IMR-90 (cell line): ENCODE data around the gene IFNA13. TPM values are rescaled to one million over a fixed set of nuclear protein-coding genes. Genes with fewer than 3 reads are reported as not detected.

Experiments
- ATAC-seq: fragments of 200-7000 bp; cut with Tn5 transposase; 2 replicates; pipeline ENCODE4 v1.9.1; 2020; ENCODE audit warnings: low read depth, mild to moderate bottlenecking, moderate library complexity
- BruUV-seq: library from RNA; stranded (reverse); fragments of 400-500 nt; replicated peaks from 2 replicates; lab custom pipeline; 2021; lab: Mats Ljungman, UMichigan
- CTCF ChIA-PET: fragments of 300-600 bp; formaldehyde crosslinking; extraction: SDS; loops from one replicate; lab custom pipeline; 2021; ENCODE audit warnings: antibody characterized with exemption; lab: Yijun Ruan, JAX
- POLR2A ChIA-PET: fragments of 300-600 bp; sonication (Branson Sonifier 250); formaldehyde crosslinking; loops from one replicate; lab custom pipeline; 2022; ENCODE audit warnings: antibody characterized with exemption; ENCODE audit not compliant: unreplicated experiment; lab: Charles Lee
- DNase-seq: peaks from one replicate; pipeline ENCODE4 v3.0.0; 2013
- H2AFZ ChIP-seq: replicated peaks from 2 replicates; pipeline ENCODE3; 2013; ENCODE audit warnings: low read length, mild to moderate bottlenecking; ENCODE audit not compliant: poor library complexity
- H2AK5ac ChIP-seq: 2 replicates; pipeline ENCODE4 v1.6.1; 2013; ENCODE audit warnings: low read depth, low read length, inconsistent platforms
- H2AK9ac ChIP-seq: replicated peaks from 2 replicates; pipeline ENCODE3; 2013; ENCODE audit warnings: mild to moderate bottlenecking, low read depth, low read length, moderate library complexity; ENCODE audit not compliant: poor library complexity
- H2BK120ac ChIP-seq: 2 replicates; pipeline ENCODE4 v1.6.1; 2013; ENCODE audit warnings: low read depth, low read length, inconsistent platforms
- H2BK15ac ChIP-seq: 3 replicates; pipeline ENCODE4 v1.6.1; 2013; ENCODE audit warnings: low read depth, low read length, inconsistent platforms
- H2BK20ac ChIP-seq: 2 replicates; pipeline ENCODE4 v1.6.1; 2013; ENCODE audit warnings: low read depth, mild to moderate bottlenecking, inconsistent platforms, low read length, moderate library complexity
- H2BK5ac ChIP-seq: 2 replicates; pipeline ENCODE4 v1.6.1; 2013; ENCODE audit warnings: mild to moderate bottlenecking, low read depth, low read length, inconsistent platforms; ENCODE audit not compliant: poor library complexity, severe bottlenecking
- H3K14ac ChIP-seq: replicated peaks from 2 replicates; pipeline ENCODE4 v1.6.1; 2013; ENCODE audit warnings: low read depth, low read length, inconsistent platforms
- H3K18ac ChIP-seq: 2 replicates; pipeline ENCODE4 v1.6.1; 2013; ENCODE audit warnings: low read depth, low read length, control low read depth
- H3K23ac ChIP-seq: 2 replicates; pipeline ENCODE4 v1.6.1; 2013; ENCODE audit warnings: low read depth, low read length, inconsistent platforms
- H3K27ac ChIP-seq: 2 replicates; pipeline ENCODE4 v1.5.1; 2013; ENCODE audit warnings: mild to moderate bottlenecking, control low read depth, low read length; ENCODE audit not compliant: insufficient read depth
- H3K27me3 ChIP-seq: 2 replicates; pipeline ENCODE4 v1.6.1; 2013; ENCODE audit warnings: low read length; ENCODE audit not compliant: control insufficient read depth, insufficient read depth
- H3K36me3 ChIP-seq: 2 replicates; pipeline ENCODE4 v1.6.1; 2013; ENCODE audit warnings: low read length, mixed read lengths; ENCODE audit not compliant: control insufficient read depth, insufficient read depth
- H3K4ac ChIP-seq: 2 replicates; pipeline ENCODE4 v1.6.1; 2013; ENCODE audit warnings: low read depth, low read length, inconsistent platforms
- H3K4me1 ChIP-seq: 2 replicates; pipeline ENCODE4 v1.6.1; 2013; ENCODE audit warnings: low read length, mixed read lengths; ENCODE audit not compliant: control insufficient read depth, insufficient read depth
- H3K4me2 ChIP-seq: 2 replicates; pipeline ENCODE4 v1.6.1; 2013; ENCODE audit warnings: low read depth, mild to moderate bottlenecking, control low read depth, low read length, moderate library complexity
- H3K4me3 ChIP-seq: 2 replicates; pipeline ENCODE4 v1.5.1; 2013; ENCODE audit warnings: low read depth, mild to moderate bottlenecking, control low read depth, low read length, moderate library complexity; ENCODE audit not compliant: insufficient read depth
- H3K56ac ChIP-seq: 2 replicates; pipeline ENCODE4 v1.6.1; 2013; ENCODE audit warnings: low read length, inconsistent platforms; ENCODE audit not compliant: insufficient read depth; ENCODE audit errors: extremely low read depth
- H3K79me1 ChIP-seq, 2 experiments: 2 replicates each; pipeline ENCODE4 v1.6.1; 2013; ENCODE audit warnings: low read length in 2 of 2, inconsistent platforms in 1 of 2, low read depth in 1 of 2
- H3K9ac ChIP-seq: 2 replicates; pipeline ENCODE4 v1.6.1; 2013; ENCODE audit warnings: low read depth, low read length, control low read depth
- H3K9me1 ChIP-seq: 2 replicates; pipeline ENCODE4 v1.6.1; 2013; ENCODE audit warnings: low read length, inconsistent platforms; ENCODE audit not compliant: insufficient read depth
- H3K9me3 ChIP-seq: 2 replicates; pipeline ENCODE4 v1.6.1; 2013; ENCODE audit warnings: low read length; ENCODE audit not compliant: control insufficient read depth, insufficient read depth
- H4K20me1 ChIP-seq: 2 replicates; pipeline ENCODE4 v1.6.1; 2013; ENCODE audit warnings: low read length, inconsistent platforms; ENCODE audit not compliant: insufficient read depth
- H4K5ac ChIP-seq: 2 replicates; pipeline ENCODE4 v1.6.1; 2013; ENCODE audit warnings: mild to moderate bottlenecking, low read depth, low read length, control low read depth
- H4K8ac ChIP-seq, 2 experiments: 2 replicates each; pipeline ENCODE4 v1.6.1; 2013; ENCODE audit warnings: low read depth in 2 of 2, low read length in 2 of 2, control low read depth in 1 of 2, inconsistent platforms in 1 of 2
- H4K91ac ChIP-seq: 2 replicates; pipeline ENCODE4 v1.6.1; 2013; ENCODE audit warnings: low read depth, low read length, inconsistent platforms; ENCODE audit not compliant: insufficient read depth
- BHLHE40 ChIP-seq: fragments of 150-350 bp; IDR thresholded peaks from 2 replicates; pipeline ENCODE4 v1.6.1; 2016; ENCODE audit warnings: mild to moderate bottlenecking, low read depth, low read length
- CEBPB ChIP-seq: IDR thresholded peaks from 2 replicates; pipeline ENCODE4 v1.6.1; 2012; ENCODE audit warnings: low read depth, low read length, improper control_type of control experiment
- CHD1 ChIP-seq: IDR thresholded peaks from 2 replicates; pipeline ENCODE4 v1.6.1; 2012; ENCODE audit warnings: low read depth, low read length, improper control_type of control experiment
- ELK1 ChIP-seq: fragments of 150-350 bp; IDR thresholded peaks from 2 replicates; pipeline ENCODE4 v1.6.1; 2016; ENCODE audit warnings: low read depth, mild to moderate bottlenecking, low read length, moderate library complexity, borderline replicate concordance
- FOS ChIP-seq: fragments of 150-350 bp; IDR thresholded peaks from 2 replicates; pipeline ENCODE4 v1.6.1; 2016; ENCODE audit warnings: low read depth, low read length
- MAFK ChIP-seq: IDR thresholded peaks from 2 replicates; pipeline ENCODE4 v1.6.1; 2012; ENCODE audit warnings: low read depth, low read length, improper control_type of control experiment
- MAZ ChIP-seq: IDR thresholded peaks from 2 replicates; pipeline ENCODE4 v1.6.1; 2012; ENCODE audit warnings: low read depth, mild to moderate bottlenecking, low read length, improper control_type of control experiment, moderate library complexity, borderline replicate concordance
- MXI1 ChIP-seq: IDR thresholded peaks from 2 replicates; pipeline ENCODE4 v1.6.1; 2012; ENCODE audit warnings: low read depth, mild to moderate bottlenecking, low read length, moderate library complexity, borderline replicate concordance
- NFE2L2 ChIP-seq: fragments of 150-350 bp; IDR thresholded peaks from 2 replicates; pipeline ENCODE4 v1.6.1; 2016; ENCODE audit warnings: low read depth, mild to moderate bottlenecking, low read length
- POLR2A ChIP-seq: IDR thresholded peaks from 2 replicates; pipeline ENCODE4 v1.6.1; 2012; ENCODE audit warnings: mild to moderate bottlenecking, low read depth, low read length
- RAD21 ChIP-seq: IDR thresholded peaks from 2 replicates; pipeline ENCODE4 v1.6.1; 2012; ENCODE audit warnings: low read length, improper control_type of control experiment
- RCOR1 ChIP-seq: IDR thresholded peaks from 2 replicates; pipeline ENCODE4 v1.6.1; 2012; ENCODE audit warnings: mild to moderate bottlenecking, low read length, improper control_type of control experiment; ENCODE audit not compliant: insufficient replicate concordance
- RFX5 ChIP-seq: IDR thresholded peaks from 2 replicates; pipeline ENCODE4 v1.8.0; 2012; ENCODE audit warnings: low read depth, mild to moderate bottlenecking, low read length, moderate library complexity
- SMC3 ChIP-seq: fragments of 150-350 bp; IDR thresholded peaks from 2 replicates; pipeline ENCODE4 v1.6.1; 2016; ENCODE audit warnings: low read depth, mild to moderate bottlenecking, antibody characterized with exemption, low read length, moderate library complexity
- WGBS, 2 experiments: methylation state at CpG; one replicate each; pipeline versions ENCODE4 v1.1.5 to v1.1.7; 2013; ENCODE audit warnings: missing lambda C conversion rate in 2 of 2; ENCODE audit not compliant: insufficient read length in 1 of 2; ENCODE audit errors: extremely low coverage in 2 of 2; 5-methylcytosine and 5-hydroxymethylcytosine counted together
- dilution Hi-C: fragments of 300-500 bp; cut with HindIII; formaldehyde crosslinking; loops from one replicate; pipeline ENCODE4 v1.14.3; 2018; ENCODE audit warnings: low sequenced_read_pairs; ENCODE audit not compliant: unreplicated experiment
- in situ Hi-C: fragments of 300-500 bp; cut with MboI; formaldehyde crosslinking; loops from 3 replicates; pipeline ENCODE4 v1.14.3; 2019; ENCODE audit warnings: low sequenced_read_pairs, inconsistent platforms, mixed read lengths
- intact Hi-C: fragments of 100-400 bp; cut with micrococcal nuclease; formaldehyde crosslinking; loops from 2 replicates; pipeline ENCODE4 v1.10.0; 2022
- polyA plus RNA-seq, 3 experiments: library from polyadenylated mRNA; depleted of rRNA; stranded (reverse); fragments of >200 nt; gene quantifications; 2 replicates each; pipeline ENCODE4 v1.2.3, GENCODE V29; 2012; ENCODE audit warnings: low replicate concordance in 1 of 3
- total RNA-seq: library from RNA; depleted of rRNA; stranded (reverse); fragments of >200 nt; gene quantifications from 2 replicates; pipeline ENCODE4 v1.2.3, GENCODE V29; 2012
- TF ChIP-seq, protein P1 (sequence below): conservative IDR thresholded peaks from 2 replicates; pipeline ENCODE4 v1.5.1; 2012; ENCODE audit warnings: mild to moderate bottlenecking, low read depth, low read length, improper control_type of control experiment

Gene IFNA13
- total and polyA plus RNA-seq, 2 of the 4 experiments (the other 2 are of a cell fraction) = not detected

- no peak overlapping the region for H4K91ac ChIP-seq
- H4K8ac ChIP-seq = no peak overlapping the region
- H3K9me1 ChIP-seq = no peaks in the 10 kb centered on the region
- no peaks in the 10 kb centered on the region for H4K20me1 ChIP-seq
- H2BK5ac ChIP-seq = no peak overlapping the region
- dilution Hi-C loops = no loop called here
- H3K4ac ChIP-seq = no peak overlapping the region
- ATAC-seq (no peak), DNase-seq (no peak)
- H2BK20ac ChIP-seq = no peak overlapping the region
- H3K4me2 ChIP-seq = no peak overlapping the region
- H3K9ac ChIP-seq = no peak overlapping the region
- intact Hi-C loops = loop anchor here (5.0 kb wide), 1 partner anchor 34 kb away; no protein-coding TSS in a partner anchor
- no peaks in the 10 kb centered on the region for H3K36me3 ChIP-seq
- H3K56ac ChIP-seq = no peak overlapping the region
- H2AK9ac ChIP-seq = no peak overlapping the region
- no peak overlapping the region for H3K27ac ChIP-seq
- no peak overlapping the region for H3K23ac ChIP-seq
- H3K79me1 ChIP-seq = no peaks in the 10 kb centered on the region
- H2AFZ ChIP-seq = no peak overlapping the region
- H3K18ac ChIP-seq = no peak overlapping the region
- H3K4me3 ChIP-seq = no peak overlapping the region
- peaks cover 31% of the 10 kb centered on the region for H3K27me3 ChIP-seq
- H3K9me3 ChIP-seq = no peaks in the 10 kb centered on the region
- ChIA-PET CTCF (interaction anchor here (2.4 kb wide), 1 partner anchor 14 kb away, joined by 6 read pairs; no protein-coding TSS in a partner anchor), POLR2A (no interaction called here)
- H2BK15ac ChIP-seq = no peak overlapping the region
- WGBS, 2 experiments = 0% methylated on average over 1 of the region's 5 CpGs; no CpG with 5 or more reads in 1 of the 2 experiments
- H2AK5ac ChIP-seq = no peak overlapping the region
- no peak overlapping the region for H2BK120ac ChIP-seq
- BruUV-seq = no TSS peak
- no peak overlapping the region for H4K5ac ChIP-seq
- no peaks in the 10 kb centered on the region for H3K4me1 ChIP-seq
- H3K14ac ChIP-seq = no peak overlapping the region
- in situ Hi-C loops = no loop called here
- no peak for TF ChIP-seq MAZ
- TF ChIP-seq RFX5 = no peak
- TF ChIP-seq FOS = no peak
- no peak for TF ChIP-seq MXI1
- no peak for TF ChIP-seq NFE2L2
- no peak for TF ChIP-seq SMC3
- no peak for TF ChIP-seq BHLHE40
- no peak for TF ChIP-seq MAFK
- no peak for TF ChIP-seq CEBPB
- no peak for TF ChIP-seq RAD21
- TF ChIP-seq, protein P1, sequence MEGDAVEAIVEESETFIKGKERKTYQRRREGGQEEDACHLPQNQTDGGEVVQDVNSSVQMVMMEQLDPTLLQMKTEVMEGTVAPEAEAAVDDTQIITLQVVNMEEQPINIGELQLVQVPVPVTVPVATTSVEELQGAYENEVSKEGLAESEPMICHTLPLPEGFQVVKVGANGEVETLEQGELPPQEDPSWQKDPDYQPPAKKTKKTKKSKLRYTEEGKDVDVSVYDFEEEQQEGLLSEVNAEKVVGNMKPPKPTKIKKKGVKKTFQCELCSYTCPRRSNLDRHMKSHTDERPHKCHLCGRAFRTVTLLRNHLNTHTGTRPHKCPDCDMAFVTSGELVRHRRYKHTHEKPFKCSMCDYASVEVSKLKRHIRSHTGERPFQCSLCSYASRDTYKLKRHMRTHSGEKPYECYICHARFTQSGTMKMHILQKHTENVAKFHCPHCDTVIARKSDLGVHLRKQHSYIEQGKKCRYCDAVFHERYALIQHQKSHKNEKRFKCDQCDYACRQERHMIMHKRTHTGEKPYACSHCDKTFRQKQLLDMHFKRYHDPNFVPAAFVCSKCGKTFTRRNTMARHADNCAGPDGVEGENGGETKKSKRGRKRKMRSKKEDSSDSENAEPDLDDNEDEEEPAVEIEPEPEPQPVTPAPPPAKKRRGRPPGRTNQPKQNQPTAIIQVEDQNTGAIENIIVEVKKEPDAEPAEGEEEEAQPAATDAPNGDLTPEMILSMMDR = no peak
- no peak for TF ChIP-seq ELK1
- no peak for TF ChIP-seq CHD1
- TF ChIP-seq RCOR1 = no peak
- no peak for TF ChIP-seq POLR2A
These were observed 13.8 kb upstream of the IFNA13 start for GRCh38 chr9:21381448-21382339.
